HG03060 (cell line): Measurements from ENCODE around the gene KCNJ2.

Source experiments
- ATAC-seq: cut with Tn5 transposase; IDR thresholded peaks from one replicate; pipeline ENCODE4 v1.9.1; 2021; ENCODE audit warnings: low read depth, moderate number of reproducible peaks; ENCODE audit not compliant: unreplicated experiment

The KCNJ2 gene

GRCh38 chr17:70201872-70202419, 32.6 kb downstream of the KCNJ2 start:
- no peak for ATAC-seq

- ATAC-seq: no peak
Observed at GRCh38 chr17:70202840-70203239, 33.5 kb downstream of the KCNJ2 start.

GRCh38 chr17:70204431-70204830, 35.1 kb downstream of the KCNJ2 start:
- no peak for ATAC-seq

GRCh38 chr17:70205401-70205800, 36.1 kb downstream of the KCNJ2 start:
- no peak for ATAC-seq

GRCh38 chr17:70206361-70207010, 37.2 kb downstream of the KCNJ2 start:
- no peak for ATAC-seq

GRCh38 chr17:70207184-70207583, 37.9 kb downstream of the KCNJ2 start:
- ATAC-seq: no peak

GRCh38 chr17:70208080-70208794, 38.9 kb downstream of the KCNJ2 start:
- ATAC-seq: no peak

GRCh38 chr17:70208825-70209555, 39.7 kb downstream of the KCNJ2 start:
- ATAC-seq: no peak

- no peak for ATAC-seq
Observed at GRCh38 chr17:70215656-70216055, 46.3 kb downstream of the KCNJ2 start.

GRCh38 chr17:70217571-70217970, 48.2 kb downstream of the KCNJ2 start:
- no peak for ATAC-seq

- no peak for ATAC-seq
Observed at GRCh38 chr17:70225276-70225675, 55.9 kb downstream of the KCNJ2 start.
